Measurements from ENCODE around the gene RPN2. TPM values are rescaled to one million over a fixed set of nuclear protein-coding genes. Genes with fewer than 3 reads are reported as not detected.

Gene RPN2
- total and polyA plus RNA-seq, 10 of the 15 experiments (the other 5 are each of a cell fraction or from before 2014, with no cell fraction given): 148 to 365 (median 228) TPM

- TF ChIP-seq RB1 (IDR thresholded peaks at IDR 0.05; ENCODE audit: borderline replicate concordance): peak; percentile 95; the same call in 1 of the 2 replicates
- TF ChIP-seq PAX8 (IDR thresholded peaks at IDR 0.05): no peak
- peak; percentile 46; the same call in 1 of the 2 replicates for TF ChIP-seq MAX (IDR thresholded peaks at IDR 0.05; ENCODE audit: low read depth, low read length)
- TF ChIP-seq TCF3 (IDR thresholded peaks at IDR 0.05; ENCODE audit: borderline replicate concordance, insufficient read depth, low read depth, low read length): no peak
- TF ChIP-seq WRNIP1 (IDR thresholded peaks at IDR 0.05; ENCODE audit: borderline replicate concordance, low read depth, low read length): no peak
- no peak; the same call in 1 of the 2 replicates for TF ChIP-seq SMAD5 (IDR thresholded peaks at IDR 0.05; ENCODE audit: low read depth)
- no peak for TF ChIP-seq FOXM1 (IDR thresholded peaks at IDR 0.05; ENCODE audit: low read depth, low read length)
- peak; percentile 90 for TF ChIP-seq MXI1 (IDR thresholded peaks at IDR 0.05; ENCODE audit: low read depth, low read length)
- TF ChIP-seq EED (IDR thresholded peaks at IDR 0.05; ENCODE audit: low read depth): no peak
- TF ChIP-seq MLLT1 (IDR thresholded peaks at IDR 0.05): peak; percentile 77; the same call in 1 of the 2 replicates
- TF ChIP-seq CEBPB (IDR thresholded peaks at IDR 0.05; ENCODE audit: borderline replicate concordance in 1 of 2, low read depth in 2 of 2, low read length in 2 of 2): no peak
- TF ChIP-seq NFIC (IDR thresholded peaks at IDR 0.05; ENCODE audit: low read depth, low read length): peak; percentile 26; the same call in 1 of the 2 replicates
- peak; percentile 100 for TF ChIP-seq RELB (IDR thresholded peaks at IDR 0.05; ENCODE audit: low read depth)
- TF ChIP-seq CREM (IDR thresholded peaks at IDR 0.05; ENCODE audit: low read depth): no peak; the same call in 1 of the 2 replicates
- TF ChIP-seq YBX1 (IDR thresholded peaks at IDR 0.05): no peak
- TF ChIP-seq POLR2AphosphoS5 (IDR thresholded peaks at IDR 0.05; ENCODE audit: low read length): peak; percentile 83
- TF ChIP-seq MEF2A (IDR thresholded peaks at IDR 0.05; ENCODE audit: insufficient read depth, low read depth, low read length): 0 out of 2 replicates have a peak, but pooled peaks have one; percentile 16
- TF ChIP-seq FOS (IDR thresholded peaks at IDR 0.05; ENCODE audit: borderline replicate concordance, extremely low read depth, insufficient read length): peak; percentile 55
- TF ChIP-seq SRF (IDR thresholded peaks at IDR 0.05; ENCODE audit: low read depth in 2 of 2, low read length in 2 of 2): peak in 1 of 2 experiments; percentile 69; a peak in 1 of 4 replicates
- peak; percentile 38 for TF ChIP-seq SIX5 (IDR thresholded peaks at IDR 0.05; ENCODE audit: low read depth, low read length, severe bottlenecking)
- peak; percentile 100 for TF ChIP-seq KLF5 (IDR thresholded peaks at IDR 0.05; ENCODE audit: partially characterized antibody)
- TF ChIP-seq NBN (IDR thresholded peaks at IDR 0.05): peak; percentile 88
- TF ChIP-seq BRCA1 (IDR thresholded peaks at IDR 0.05; ENCODE audit: low read depth, low read length): no peak
- no peak for TF ChIP-seq MYC (IDR thresholded peaks at IDR 0.05; ENCODE audit: insufficient read depth, insufficient read length, insufficient replicate concordance, low read length, severe bottlenecking)
- no peak for TF ChIP-seq SMC3 (IDR thresholded peaks at IDR 0.05; ENCODE audit: borderline replicate concordance, low read length)
- TF ChIP-seq NKRF (conservative IDR thresholded peaks at IDR 0.05): peak; percentile 45
These were observed at the start of gene RPN2, which contains the start of gene MROH8 (continued) for GRCh38 chr20:37178839-37179682.
